GM23338 (cell line): Measurements from ENCODE around the gene ATF3. TPM values are rescaled to one million over a fixed set of nuclear protein-coding genes. Genes with fewer than 3 reads are reported as not detected.

Experiments used
- ATAC-seq: fragments of 200-7000 bp; cut with Tn5 transposase; 3 replicates; pipeline ENCODE4 v1.9.1; 2020
- DNase-seq: peaks from one replicate; pipeline ENCODE4 v3.0.0-alpha.2; 2015; ENCODE audit warnings: low spot score
- H2AFZ ChIP-seq: fragments of 200-600 bp; sonication (generic); 2 replicates; pipeline ENCODE4 v1.8.0; 2016; ENCODE audit warnings: antibody characterized with exemption, mild to moderate bottlenecking, moderate library complexity
- H3F3A ChIP-seq: fragments of 200-600 bp; sonication (generic); replicated peaks from 2 replicates; pipeline ENCODE4 v1.8.0; 2017; ENCODE audit warnings: antibody characterized with exemption, mixed run types, low read depth
- H3K27ac ChIP-seq: fragments of 200-600 bp; sonication (generic); 2 replicates; pipeline ENCODE4 v1.6.1; 2016; ENCODE audit warnings: low read depth
- H3K27me3 ChIP-seq: fragments of 200-600 bp; sonication (generic); 2 replicates; pipeline ENCODE4 v1.8.0; 2016; ENCODE audit warnings: mild to moderate bottlenecking, mixed run types, moderate library complexity; ENCODE audit not compliant: insufficient read depth
- H3K36me3 ChIP-seq: fragments of 200-600 bp; sonication (generic); 2 replicates; pipeline ENCODE4 v1.8.0; 2016; ENCODE audit warnings: mild to moderate bottlenecking; ENCODE audit not compliant: insufficient read depth
- H3K4me1 ChIP-seq: fragments of 200-600 bp; sonication (generic); 2 replicates; pipeline ENCODE4 v1.8.0; 2016; ENCODE audit warnings: mild to moderate bottlenecking, moderate library complexity; ENCODE audit not compliant: insufficient read depth
- H3K4me2 ChIP-seq: fragments of 200-600 bp; sonication (generic); 2 replicates; pipeline ENCODE4 v1.7.1; 2017; ENCODE audit warnings: mixed run types
- H3K4me3 ChIP-seq: fragments of 200-600 bp; sonication (generic); 2 replicates; pipeline ENCODE4 v1.6.1; 2016; ENCODE audit warnings: mixed run types
- H3K79me2 ChIP-seq: fragments of 200-600 bp; sonication (generic); replicated peaks from 2 replicates; pipeline ENCODE4 v1.8.0; 2017; ENCODE audit warnings: mild to moderate bottlenecking; ENCODE audit not compliant: insufficient read depth
- H3K9me2 ChIP-seq: fragments of 200-600 bp; sonication (generic); 2 replicates; pipeline ENCODE4 v1.8.0; 2017; ENCODE audit not compliant: insufficient read depth
- H4K20me1 ChIP-seq: fragments of 200-600 bp; sonication (generic); replicated peaks from 2 replicates; pipeline ENCODE4 v1.8.0; 2017; ENCODE audit warnings: mild to moderate bottlenecking; ENCODE audit not compliant: insufficient read depth
- H3K27ac Mint-ChIP-seq: 2 replicates; pipeline ENCODE4 v1.8.0; 2020; ENCODE audit warnings: inconsistent platforms, mild to moderate bottlenecking, moderate library complexity, mixed read lengths
- H3K27me3 Mint-ChIP-seq: 3 replicates; pipeline ENCODE4 v1.8.0; 2022; ENCODE audit warnings: low read depth, mild to moderate bottlenecking, moderate library complexity, mixed read lengths, inconsistent platforms; ENCODE audit not compliant: insufficient read depth, poor library complexity
- H3K36me3 Mint-ChIP-seq: 3 replicates; pipeline ENCODE4 v1.8.0; 2021; ENCODE audit warnings: low read depth, mild to moderate bottlenecking, inconsistent platforms, moderate library complexity, mixed read lengths
- H3K4me1 Mint-ChIP-seq: 3 replicates; pipeline ENCODE4 v1.8.0; 2020; ENCODE audit warnings: mild to moderate bottlenecking, inconsistent platforms, mixed read lengths
- H3K4me3 Mint-ChIP-seq: 3 replicates; pipeline ENCODE4 v1.8.0; 2021; ENCODE audit warnings: moderate library complexity, mild to moderate bottlenecking, inconsistent platforms, mixed read lengths
- H3K9me3 Mint-ChIP-seq: 3 replicates; pipeline ENCODE4 v1.8.0; 2020; ENCODE audit warnings: moderate library complexity, mild to moderate bottlenecking, inconsistent platforms, mixed read lengths
- CREB1 ChIP-seq: fragments of 250-450 bp; sonication (Bioruptor Pico); IDR thresholded peaks from 2 replicates; pipeline ENCODE4 v1.5.0; 2020; ENCODE audit warnings: low read depth, mild to moderate bottlenecking, moderate library complexity
- EZH2 ChIP-seq: fragments of 200-600 bp; sonication (generic); IDR thresholded peaks from one replicate; pipeline ENCODE4 v1.8.0; 2017; ENCODE audit warnings: antibody characterized with exemption, mild to moderate bottlenecking, low read depth; ENCODE audit not compliant: unreplicated experiment
- EZH2phosphoT487 ChIP-seq: fragments of 200-600 bp; sonication (generic); IDR thresholded peaks from one replicate; pipeline ENCODE4 v1.8.1; 2018; ENCODE audit warnings: antibody characterized with exemption; ENCODE audit not compliant: unreplicated experiment
- JUNB ChIP-seq: IDR thresholded peaks from one replicate; pipeline ENCODE4 v1.6.1; 2016; ENCODE audit warnings: antibody characterized with exemption; ENCODE audit not compliant: unreplicated experiment
- NANOG ChIP-seq: IDR thresholded peaks from 2 replicates; pipeline ENCODE4 v1.6.1; 2016; ENCODE audit warnings: antibody characterized with exemption, borderline replicate concordance
- POLR2AphosphoS5 ChIP-seq: IDR thresholded peaks from 2 replicates; pipeline ENCODE4 v1.6.1; 2016; ENCODE audit warnings: antibody characterized with exemption, low read depth
- STAT1 ChIP-seq: IDR thresholded peaks from one replicate; pipeline ENCODE4 v1.6.1; 2016; ENCODE audit warnings: antibody characterized with exemption; ENCODE audit not compliant: unreplicated experiment
- ZNF331 ChIP-seq: fragments of 250-450 bp; sonication (Bioruptor Pico); IDR thresholded peaks from 2 replicates; pipeline ENCODE4 v1.5.0; 2020; ENCODE audit warnings: low read depth, mild to moderate bottlenecking, moderate library complexity
- polyA plus RNA-seq: library from polyadenylated mRNA; unstranded; fragments of >200 nt; fragmentation: Nextera tagmentation; extraction: Ambion mirVana; gene quantifications from 2 replicates; pipeline ENCODE4 v1.2.1, GENCODE V29; 2016
- total RNA-seq: library from RNA; depleted of rRNA; stranded (reverse); fragments of >200 nt; shearing (Covaris generic); gene quantifications from 2 replicates; pipeline ENCODE4 v1.2.3, GENCODE V29; 2014
- TF ChIP-seq, protein P1 (sequence below): fragments of 250-450 bp; sonication (Bioruptor Pico); IDR thresholded peaks from 2 replicates; pipeline ENCODE4 v1.5.0; 2020; ENCODE audit warnings: mild to moderate bottlenecking, moderate library complexity

ATF3 gene
- total and polyA plus RNA-seq, 2 experiments from 2014 or later, result 12.6 to 17.2 TPM

DNA sequence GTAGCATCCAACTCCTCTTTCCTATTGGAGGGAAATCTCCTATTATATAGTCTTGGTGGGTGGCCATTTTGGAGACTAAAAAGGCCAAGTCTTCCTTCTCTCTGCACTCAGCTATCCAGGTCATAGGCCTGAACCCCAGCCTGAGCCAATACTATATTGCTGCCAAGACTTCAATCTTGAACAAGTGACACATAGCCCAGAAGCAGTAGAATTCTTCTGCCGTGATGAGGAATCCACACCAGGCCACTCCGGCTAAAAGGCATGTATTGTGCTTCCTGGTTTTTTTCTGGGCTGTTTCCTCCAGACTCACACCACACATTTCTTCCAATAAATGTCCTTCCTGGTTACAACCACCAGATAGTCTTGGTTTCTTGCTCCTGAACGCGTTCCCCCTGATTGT lies 43.0 kb downstream of the ATF3 start:
- Histone ChIP-seq H3F3A (no peaks in the 10 kb centered on the region), H3K4me1 (no peaks in the 10 kb centered on the region), H3K27me3 (no peaks in the 10 kb centered on the region), H3K4me2 (no peak overlapping the region), H4K20me1 (no peaks in the 10 kb centered on the region), H3K36me3 (no peaks in the 10 kb centered on the region), H3K79me2 (no peaks in the 10 kb centered on the region), H3K9me2 (no peaks in the 10 kb centered on the region), H3K27ac (no peak overlapping the region), H3K4me3 (no peak overlapping the region), H2AFZ (no peak overlapping the region)
- Mint-ChIP-seq H3K27ac (no peak overlapping the region), H3K4me1 (no peaks in the 10 kb centered on the region), H3K27me3 (peaks cover 2% of the 10 kb centered on the region), H3K36me3 (no peaks in the 10 kb centered on the region), H3K4me3 (no peak overlapping the region), H3K9me3 (no peaks in the 10 kb centered on the region)
- no peak for ATAC-seq
- no peak for DNase-seq
- TF ChIP-seq NANOG (no peak), STAT1 (no peak), POLR2AphosphoS5 (no peak), JUNB (no peak), EZH2 (no peak), EZH2phosphoT487 (no peak), CREB1 (CRISPR knock-in tag) (no peak), ZNF331 (CRISPR knock-in tag) (no peak)
- TF ChIP-seq, protein P1, sequence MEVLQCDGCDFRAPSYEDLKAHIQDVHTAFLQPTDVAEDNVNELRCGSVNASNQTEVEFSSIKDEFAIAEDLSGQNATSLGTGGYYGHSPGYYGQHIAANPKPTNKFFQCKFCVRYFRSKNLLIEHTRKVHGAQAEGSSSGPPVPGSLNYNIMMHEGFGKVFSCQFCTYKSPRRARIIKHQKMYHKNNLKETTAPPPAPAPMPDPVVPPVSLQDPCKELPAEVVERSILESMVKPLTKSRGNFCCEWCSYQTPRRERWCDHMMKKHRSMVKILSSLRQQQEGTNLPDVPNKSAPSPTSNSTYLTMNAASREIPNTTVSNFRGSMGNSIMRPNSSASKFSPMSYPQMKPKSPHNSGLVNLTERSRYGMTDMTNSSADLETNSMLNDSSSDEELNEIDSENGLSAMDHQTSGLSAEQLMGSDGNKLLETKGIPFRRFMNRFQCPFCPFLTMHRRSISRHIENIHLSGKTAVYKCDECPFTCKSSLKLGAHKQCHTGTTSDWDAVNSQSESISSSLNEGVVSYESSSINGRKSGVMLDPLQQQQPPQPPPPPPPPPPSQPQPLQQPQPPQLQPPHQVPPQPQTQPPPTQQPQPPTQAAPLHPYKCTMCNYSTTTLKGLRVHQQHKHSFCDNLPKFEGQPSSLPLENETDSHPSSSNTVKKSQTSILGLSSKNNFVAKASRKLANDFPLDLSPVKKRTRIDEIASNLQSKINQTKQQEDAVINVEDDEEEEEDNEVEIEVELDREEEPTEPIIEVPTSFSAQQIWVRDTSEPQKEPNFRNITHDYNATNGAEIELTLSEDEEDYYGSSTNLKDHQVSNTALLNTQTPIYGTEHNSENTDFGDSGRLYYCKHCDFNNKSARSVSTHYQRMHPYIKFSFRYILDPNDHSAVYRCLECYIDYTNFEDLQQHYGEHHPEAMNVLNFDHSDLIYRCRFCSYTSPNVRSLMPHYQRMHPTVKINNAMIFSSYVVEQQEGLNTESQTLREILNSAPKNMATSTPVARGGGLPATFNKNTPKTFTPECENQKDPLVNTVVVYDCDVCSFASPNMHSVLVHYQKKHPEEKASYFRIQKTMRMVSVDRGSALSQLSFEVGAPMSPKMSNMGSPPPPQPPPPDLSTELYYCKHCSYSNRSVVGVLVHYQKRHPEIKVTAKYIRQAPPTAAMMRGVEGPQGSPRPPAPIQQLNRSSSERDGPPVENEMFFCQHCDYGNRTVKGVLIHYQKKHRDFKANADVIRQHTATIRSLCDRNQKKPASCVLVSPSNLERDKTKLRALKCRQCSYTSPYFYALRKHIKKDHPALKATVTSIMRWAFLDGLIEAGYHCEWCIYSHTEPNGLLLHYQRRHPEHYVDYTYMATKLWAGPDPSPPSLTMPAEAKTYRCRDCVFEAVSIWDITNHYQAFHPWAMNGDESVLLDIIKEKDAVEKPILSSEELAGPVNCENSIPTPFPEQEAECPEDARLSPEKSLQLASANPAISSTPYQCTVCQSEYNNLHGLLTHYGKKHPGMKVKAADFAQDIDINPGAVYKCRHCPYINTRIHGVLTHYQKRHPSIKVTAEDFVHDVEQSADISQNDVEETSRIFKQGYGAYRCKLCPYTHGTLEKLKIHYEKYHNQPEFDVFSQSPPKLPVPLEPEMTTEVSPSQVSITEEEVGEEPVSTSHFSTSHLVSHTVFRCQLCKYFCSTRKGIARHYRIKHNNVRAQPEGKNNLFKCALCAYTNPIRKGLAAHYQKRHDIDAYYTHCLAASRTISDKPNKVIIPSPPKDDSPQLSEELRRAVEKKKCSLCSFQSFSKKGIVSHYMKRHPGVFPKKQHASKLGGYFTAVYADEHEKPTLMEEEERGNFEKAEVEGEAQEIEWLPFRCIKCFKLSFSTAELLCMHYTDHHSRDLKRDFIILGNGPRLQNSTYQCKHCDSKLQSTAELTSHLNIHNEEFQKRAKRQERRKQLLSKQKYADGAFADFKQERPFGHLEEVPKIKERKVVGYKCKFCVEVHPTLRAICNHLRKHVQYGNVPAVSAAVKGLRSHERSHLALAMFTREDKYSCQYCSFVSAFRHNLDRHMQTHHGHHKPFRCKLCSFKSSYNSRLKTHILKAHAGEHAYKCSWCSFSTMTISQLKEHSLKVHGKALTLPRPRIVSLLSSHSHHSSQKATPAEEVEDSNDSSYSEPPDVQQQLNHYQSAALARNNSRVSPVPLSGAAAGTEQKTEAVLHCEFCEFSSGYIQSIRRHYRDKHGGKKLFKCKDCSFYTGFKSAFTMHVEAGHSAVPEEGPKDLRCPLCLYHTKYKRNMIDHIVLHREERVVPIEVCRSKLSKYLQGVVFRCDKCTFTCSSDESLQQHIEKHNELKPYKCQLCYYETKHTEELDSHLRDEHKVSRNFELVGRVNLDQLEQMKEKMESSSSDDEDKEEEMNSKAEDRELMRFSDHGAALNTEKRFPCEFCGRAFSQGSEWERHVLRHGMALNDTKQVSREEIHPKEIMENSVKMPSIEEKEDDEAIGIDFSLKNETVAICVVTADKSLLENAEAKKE, result no peak
